Stimulated activated CD4-positive, alpha-beta T cell treated with anti-CD3 and anti-CD28 coated beads, Interleukin-1b, Interleukin-23, amount 100 ng/mL, for 1 hour (primary cell): ENCODE data around the gene DNM2.
"Not testable (repeated sequence)": the region's sequence is repeated elsewhere in the genome, so short reads cannot be mapped to it uniquely, and the experiment has no call there.

ENCODE experiments used
- DNase-seq, 2 donors: peaks; one replicate each; pipeline ENCODE4 v3.0.0-alpha.2; 2020; ENCODE audit warnings: low read depth in 2 of 2

The DNM2 gene

GRCh38 chr19:10751109-10751953 is 33.5 kb downstream of the DNM2 start:
- no peak for DNase-seq

GRCh38 chr19:10752237-10752912 is 34.5 kb downstream of the DNM2 start:
- no peak for DNase-seq

- DNase-seq, result no peak
These were observed 35.2 kb downstream of the DNM2 start for GRCh38 chr19:10752913-10753704.

- no peak for DNase-seq
These were observed 38.5 kb downstream of the DNM2 start for GRCh38 chr19:10756371-10756770.

GRCh38 chr19:10756791-10757190 is 38.9 kb downstream of the DNM2 start:
- no peak for DNase-seq

- DNase-seq, result not testable (repeated sequence)
These were observed 40.2 kb downstream of the DNM2 start for GRCh38 chr19:10758050-10758449.

- DNase-seq, result no peak
These were observed 41.1 kb downstream of the DNM2 start for GRCh38 chr19:10758978-10759377.

GRCh38 chr19:10760273-10760944 is 42.5 kb downstream of the DNM2 start:
- DNase-seq, result no peak

- DNase-seq, result no peak
These were observed 43.8 kb downstream of the DNM2 start for GRCh38 chr19:10761443-10762250.

GRCh38 chr19:10762656-10763055 is 44.8 kb downstream of the DNM2 start:
- DNase-seq, result no peak

GRCh38 chr19:10763411-10763810 is 45.5 kb downstream of the DNM2 start:
- DNase-seq, result no peak

GRCh38 chr19:10763828-10764339 is 46.0 kb downstream of the DNM2 start:
- DNase-seq, result no peak

GRCh38 chr19:10764340-10764894 is 46.5 kb downstream of the DNM2 start:
- DNase-seq, result no peak

GRCh38 chr19:10766049-10766623 is 48.3 kb downstream of the DNM2 start:
- no peak for DNase-seq

- DNase-seq, result no peak
These were observed 48.9 kb downstream of the DNM2 start for GRCh38 chr19:10766671-10767201.

- no peak for DNase-seq
These were observed 49.8 kb downstream of the DNM2 start for GRCh38 chr19:10767726-10768125.

- DNase-seq, result no peak
These were observed 50.5 kb downstream of the DNM2 start for GRCh38 chr19:10768369-10768768.

GRCh38 chr19:10768936-10769335 is 51.1 kb downstream of the DNM2 start:
- DNase-seq, result no peak

- DNase-seq, result no peak
These were observed 51.9 kb downstream of the DNM2 start for GRCh38 chr19:10769533-10770491.
